Medulla oblongata (tissue), 1 donor: ENCODE data around the gene TPCN2.

Experiments
- DNase-seq: peaks from one replicate; pipeline ENCODE4 v3.0.0-alpha.2; 2015; ENCODE audit errors: extremely low spot score

The TPCN2 gene

DNA sequence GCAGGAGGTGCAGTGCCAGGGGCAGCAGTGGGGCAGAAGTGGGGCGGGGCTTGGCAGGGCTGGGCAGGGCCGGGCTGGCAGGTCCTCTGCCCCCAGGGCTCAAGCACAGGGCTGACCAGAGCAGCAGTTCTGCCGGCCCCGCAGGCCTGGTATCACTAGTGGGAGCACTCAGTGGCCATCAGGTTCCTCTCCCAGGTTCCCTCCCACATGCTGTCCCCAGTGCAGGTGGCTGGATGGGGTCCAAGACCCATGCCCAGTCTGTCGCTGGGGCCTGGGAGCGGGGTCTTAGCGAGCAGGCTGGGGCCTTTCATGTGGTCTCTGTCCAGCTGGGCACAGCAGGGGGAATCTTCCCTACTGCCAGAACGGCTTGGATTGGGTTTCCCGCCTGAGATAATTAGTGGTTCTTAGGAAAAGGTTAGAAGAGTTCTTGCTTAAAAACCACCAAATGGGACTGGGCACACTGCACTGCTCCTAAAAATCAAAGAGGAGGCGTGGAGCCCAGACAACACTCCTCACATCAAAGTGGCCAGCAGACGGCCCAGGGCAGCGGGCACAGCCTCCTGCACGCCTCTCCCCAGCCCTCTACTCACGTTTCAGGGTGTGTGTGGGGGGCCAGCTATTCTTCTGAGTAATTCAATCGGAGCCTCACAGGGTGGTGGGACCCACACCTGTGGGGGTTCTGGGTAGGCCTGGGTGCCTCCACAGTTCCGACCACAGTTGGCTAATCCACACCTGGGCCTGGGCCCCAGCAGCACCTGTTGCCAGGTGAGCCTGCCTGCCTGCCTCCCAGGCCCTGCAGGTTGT, 45.6 kb downstream of the TPCN2 start:
- no peak for DNase-seq

GRCh38 chr11:69094915-69095290, 46.2 kb downstream of the TPCN2 start:
- no peak for DNase-seq

GRCh38 chr11:69095300-69095699, 46.6 kb downstream of the TPCN2 start:
- DNase-seq, result peak; percentile 31

GRCh38 chr11:69096473-69096872, 47.7 kb downstream of the TPCN2 start:
- DNase-seq, result no peak

DNA sequence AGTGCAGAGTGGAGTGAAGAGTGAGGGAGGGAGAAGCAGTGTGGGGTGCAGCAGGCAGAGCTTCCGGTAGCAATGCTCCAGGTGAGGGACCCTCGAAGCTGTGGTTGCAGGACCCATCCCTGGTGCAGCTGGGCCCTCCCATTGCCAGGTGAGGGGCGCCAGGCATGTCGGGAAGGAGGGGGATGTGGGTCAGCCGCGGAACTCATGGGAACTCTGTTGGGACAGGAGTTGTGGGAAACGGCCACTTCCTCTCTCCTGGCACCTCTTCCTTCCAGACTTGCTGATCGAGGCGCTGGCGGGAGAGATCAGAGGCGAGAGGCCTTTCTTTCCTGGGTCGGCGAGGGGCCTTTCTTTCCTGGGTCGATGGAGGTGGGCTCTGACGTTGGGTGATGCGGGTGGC, 48.5 kb downstream of the TPCN2 start:
- DNase-seq, result no peak

DNA sequence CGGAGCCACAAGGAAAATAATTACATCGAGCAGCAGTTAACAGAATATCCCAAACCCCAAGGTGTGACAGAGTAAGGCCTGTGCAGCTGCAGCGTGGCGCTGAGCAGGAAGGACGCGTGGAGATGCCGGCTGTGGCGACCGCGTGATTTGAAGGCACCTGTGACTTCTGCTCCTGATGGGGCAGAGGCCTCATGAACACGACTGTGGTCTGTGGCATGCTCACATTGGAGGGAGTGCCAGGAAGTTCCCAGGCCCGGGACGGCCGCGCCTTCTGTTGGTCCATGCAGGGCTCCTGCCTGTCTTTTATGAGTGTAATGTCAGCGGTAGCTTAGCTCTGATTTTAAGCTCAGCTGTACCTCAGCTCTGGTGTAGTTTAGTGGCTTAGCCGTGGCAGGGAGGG, 50.4 kb downstream of the TPCN2 start:
- DNase-seq, result no peak

DNA sequence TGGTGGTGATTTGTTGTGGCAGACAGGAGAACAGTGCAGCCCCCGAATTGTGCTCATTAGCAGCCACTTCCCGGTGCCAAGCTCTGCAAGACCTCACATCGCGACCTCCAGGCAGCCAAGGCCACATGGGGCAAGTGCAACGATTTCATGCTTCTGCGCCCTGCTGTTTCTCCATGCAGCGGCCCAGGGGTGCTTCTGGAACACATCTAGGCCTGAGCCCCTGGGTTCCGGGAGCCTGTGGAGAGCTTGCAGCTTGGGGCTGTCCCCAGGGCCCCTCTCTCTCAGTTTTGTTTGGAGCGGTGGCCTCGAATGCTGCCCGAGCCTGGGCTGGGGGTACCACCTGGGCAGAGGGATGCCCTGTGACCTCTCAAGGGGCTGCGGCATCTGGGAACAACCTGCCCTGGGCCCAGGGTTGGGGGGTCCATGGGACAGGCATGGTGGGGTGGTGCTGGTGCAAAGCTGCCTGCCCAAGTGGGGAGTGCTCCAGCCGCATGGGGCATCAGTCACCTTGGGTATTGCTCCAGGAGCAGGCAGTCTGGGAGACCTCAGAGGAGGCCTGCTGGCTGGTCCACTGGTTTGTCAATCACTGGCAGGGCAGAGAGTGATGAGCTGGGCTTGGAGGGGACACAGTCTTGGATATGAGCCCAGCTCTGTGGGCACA, 51.9 kb downstream of the TPCN2 start:
- no peak for DNase-seq

DNA sequence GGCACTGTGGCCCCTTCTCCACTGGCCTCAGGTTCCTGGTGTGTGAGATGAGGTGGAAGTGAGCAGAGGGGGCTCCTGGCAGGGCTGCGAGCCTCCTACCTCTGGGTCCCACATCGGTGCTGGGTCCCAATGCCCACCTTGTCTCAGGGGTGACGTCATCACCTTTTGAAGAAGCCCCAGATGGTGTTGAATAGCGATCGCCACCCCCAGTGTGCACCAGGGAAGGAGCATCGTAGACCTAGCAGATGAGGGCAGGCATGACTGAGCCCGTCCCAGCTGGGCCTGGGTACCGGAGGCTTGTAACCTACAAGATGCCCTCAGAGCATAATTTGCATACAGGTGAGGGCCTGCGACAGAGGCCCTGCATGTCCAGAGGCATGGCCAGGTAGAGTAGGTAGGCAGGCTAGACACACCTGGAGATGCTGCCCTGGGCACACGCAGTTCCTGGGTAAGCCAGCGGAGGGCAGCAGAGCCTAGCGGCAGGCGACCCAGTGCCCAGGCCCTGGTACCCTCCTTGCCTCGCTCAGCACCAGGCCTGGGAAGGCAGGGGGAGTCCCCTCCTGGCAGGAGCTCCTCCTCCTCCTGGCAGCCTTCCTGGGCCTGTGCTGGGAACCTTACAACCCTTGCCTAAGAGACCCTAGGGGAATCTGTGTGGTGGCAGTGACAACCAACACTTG, 52.5 kb downstream of the TPCN2 start:
- peak; percentile 79 for DNase-seq

- no peak for DNase-seq
These were observed 53.3 kb downstream of the TPCN2 start for GRCh38 chr11:69101792-69102695.

DNA sequence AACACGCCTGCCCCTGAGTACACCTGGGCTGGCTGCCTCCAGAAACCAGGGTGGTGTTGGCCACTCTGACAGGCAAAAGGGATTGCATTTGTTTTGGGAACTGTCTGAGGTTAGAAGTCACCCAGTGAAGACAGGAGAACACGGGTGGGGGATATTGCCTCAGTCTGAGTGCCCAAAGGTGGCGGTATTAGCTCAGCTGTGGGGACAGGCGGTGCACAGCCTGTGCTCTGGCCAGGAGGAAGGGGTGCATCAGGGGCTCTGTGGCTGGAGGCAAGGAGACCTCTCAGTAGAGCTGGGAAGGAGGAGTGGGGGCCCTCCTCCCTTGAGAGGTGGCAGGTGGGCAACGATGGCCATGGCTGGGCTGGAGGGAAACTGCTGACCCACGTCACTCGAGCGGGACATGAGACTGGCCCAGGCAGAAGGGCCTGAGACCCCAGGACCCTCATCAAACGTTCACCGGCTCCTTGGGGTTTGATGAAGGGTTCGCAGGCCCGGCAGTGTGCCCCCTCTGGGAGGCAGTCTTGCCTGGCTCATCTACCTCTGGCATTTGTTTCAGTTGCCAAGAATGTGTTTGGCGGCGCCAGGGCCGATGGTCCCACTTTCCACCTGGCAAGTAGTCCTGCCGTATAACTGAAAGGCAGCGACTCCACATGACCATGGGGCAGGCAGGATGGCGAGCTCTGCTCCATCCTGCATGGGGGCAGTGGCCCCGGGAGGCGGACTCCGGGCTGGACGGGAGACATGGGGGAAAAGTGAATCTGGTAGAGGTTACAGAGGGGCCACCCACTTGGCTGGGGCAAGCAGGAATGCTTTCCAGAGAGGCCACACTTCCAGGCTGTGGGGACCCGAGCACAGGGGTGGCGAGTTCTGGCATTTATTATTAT, 54.2 kb downstream of the TPCN2 start:
- no peak for DNase-seq

- no peak for DNase-seq
These were observed 55.6 kb downstream of the TPCN2 start for GRCh38 chr11:69104212-69104855.

GRCh38 chr11:69104856-69105395, 56.2 kb downstream of the TPCN2 start:
- DNase-seq, result no peak

GRCh38 chr11:69105461-69106030, 56.8 kb downstream of the TPCN2 start:
- DNase-seq, result no peak

- DNase-seq, result no peak
These were observed 57.5 kb downstream of the TPCN2 start for GRCh38 chr11:69106031-69106811.

DNA sequence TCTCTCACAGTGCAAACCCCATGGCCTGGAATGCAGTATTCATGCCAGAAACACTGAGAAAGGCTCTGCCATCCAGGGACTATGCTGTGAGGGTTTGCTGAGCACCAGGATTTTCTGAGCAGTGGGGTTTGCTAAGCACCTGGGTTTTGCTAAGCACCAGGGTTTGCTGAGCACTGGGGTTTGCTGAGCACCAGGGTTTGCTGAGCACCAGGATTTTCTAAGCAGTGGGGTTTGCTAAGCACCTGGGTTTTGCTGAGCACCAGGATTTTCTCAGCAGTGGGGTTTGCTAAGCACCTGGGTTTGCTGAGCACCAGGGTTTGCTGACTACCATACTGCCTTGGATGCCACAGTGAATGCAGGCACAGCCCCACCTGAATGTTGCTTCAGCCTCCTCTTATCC, 58.7 kb downstream of the TPCN2 start:
- no peak for DNase-seq

DNA sequence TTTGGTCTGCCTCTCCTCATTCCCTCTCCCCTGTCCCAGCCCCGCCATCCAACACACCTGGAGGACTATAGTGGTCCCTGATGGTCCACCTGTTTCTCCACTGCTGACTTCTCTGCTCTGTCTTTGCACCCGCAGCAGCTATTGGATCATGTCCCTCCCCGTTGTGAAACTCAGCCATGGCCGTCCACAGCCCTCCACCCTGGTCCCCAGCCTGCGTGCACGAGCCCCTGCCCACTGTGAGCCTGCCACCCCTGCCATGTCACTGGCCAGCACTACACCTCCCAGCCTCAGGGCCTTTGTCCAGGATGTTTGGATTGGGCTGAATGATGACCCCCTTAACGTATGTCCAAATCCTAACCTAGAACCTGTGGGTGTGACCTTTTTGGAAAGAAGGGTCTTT, 59.3 kb downstream of the TPCN2 start:
- DNase-seq, result no peak

DNA sequence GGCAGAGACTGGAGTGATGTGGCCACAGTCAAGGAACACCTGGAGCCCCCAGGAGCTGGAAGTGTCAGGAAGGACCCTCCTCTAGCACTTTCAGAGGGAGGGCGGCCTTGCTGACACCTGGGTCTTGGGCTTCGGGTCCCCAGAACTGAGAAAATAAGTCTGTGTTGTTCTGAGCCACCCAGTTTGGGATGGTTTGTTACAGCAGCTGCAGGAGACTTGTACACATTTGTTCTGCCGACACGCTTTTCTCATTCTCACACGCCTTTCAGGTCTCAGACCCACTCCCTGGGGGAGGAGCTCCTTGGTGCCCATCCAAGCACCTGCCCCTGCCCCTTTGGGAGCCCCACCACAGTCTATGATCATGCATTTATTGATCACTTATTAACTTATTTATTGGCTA, 59.8 kb downstream of the TPCN2 start:
- no peak for DNase-seq

DNA sequence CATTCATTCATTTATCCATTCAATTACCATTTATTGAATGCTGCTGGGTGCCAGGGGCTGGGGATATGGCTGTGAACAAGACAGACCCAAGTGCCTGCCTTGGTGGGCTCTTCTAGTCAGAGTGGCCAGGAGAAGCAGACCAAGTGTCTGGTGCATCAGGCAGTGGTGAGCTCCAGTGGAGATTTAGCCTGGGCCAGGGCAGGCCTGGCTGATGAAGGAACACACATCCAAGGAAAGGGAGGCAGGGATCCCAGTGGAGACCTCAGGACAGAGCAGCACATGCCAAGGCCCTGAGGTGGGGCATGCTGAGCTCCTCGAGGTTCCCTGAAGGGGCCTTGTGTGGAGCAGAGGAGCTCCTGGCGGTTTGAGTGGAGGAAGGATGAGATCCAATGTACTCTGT, 60.4 kb downstream of the TPCN2 start:
- no peak for DNase-seq

- no peak for DNase-seq
These were observed 61.7 kb downstream of the TPCN2 start for GRCh38 chr11:69110451-69110850.
